NT2/D1 (cell line): ENCODE results near the gene SS18L1.

Experiments used
- DNase-seq: peaks from one replicate; pipeline ENCODE4 v3.0.0-alpha.2; 2011; ENCODE audit warnings: low read depth, low spot score
- H3K27me3 ChIP-seq: 2 replicates; pipeline ENCODE4 v1.6.0; 2011; ENCODE audit warnings: mild to moderate bottlenecking; ENCODE audit not compliant: insufficient read length, insufficient read depth
- H3K36me3 ChIP-seq: 2 replicates; pipeline ENCODE4 v1.6.1; 2011; ENCODE audit warnings: mild to moderate bottlenecking, low read length, mixed read lengths; ENCODE audit not compliant: insufficient read depth, insufficient read length
- H3K4me1 ChIP-seq: 2 replicates; pipeline ENCODE4 v1.5.1; 2011; ENCODE audit not compliant: insufficient read depth, insufficient read length
- H3K4me3 ChIP-seq: 2 replicates; pipeline ENCODE4 v1.5.1; 2011; ENCODE audit warnings: low read depth; ENCODE audit not compliant: insufficient read length
- H3K9ac ChIP-seq: 2 replicates; pipeline ENCODE4 v1.6.0; 2011; ENCODE audit warnings: low read depth; ENCODE audit not compliant: insufficient read length
- H3K9me3 ChIP-seq: 2 replicates; pipeline ENCODE4 v1.5.1; 2011; ENCODE audit warnings: mild to moderate bottlenecking, low read length; ENCODE audit not compliant: insufficient read depth
- SUZ12 ChIP-seq: IDR thresholded peaks from 2 replicates; pipeline ENCODE4 v1.6.1; 2011; ENCODE audit not compliant: insufficient read length, insufficient read depth; ENCODE audit errors: extremely low read depth
- YY1 ChIP-seq: IDR thresholded peaks from 2 replicates; pipeline ENCODE4 v1.6.1; 2011; ENCODE audit not compliant: insufficient read length, insufficient read depth
- ZNF274 ChIP-seq: IDR thresholded peaks from 2 replicates; pipeline ENCODE4 v1.6.1; 2011; ENCODE audit warnings: mild to moderate bottlenecking, low read depth, low read length

SS18L1 gene

GRCh38 chr20:62230276-62230675, 86.7 kb downstream of the SS18L1 start:
- TF ChIP-seq ZNF274: no peak
- no peak for TF ChIP-seq YY1
- TF ChIP-seq SUZ12: no peak

GRCh38 chr20:62230696-62231095, 87.1 kb downstream of the SS18L1 start:
- no peak for TF ChIP-seq YY1
- TF ChIP-seq ZNF274: no peak
- no peak for TF ChIP-seq SUZ12
- Histone ChIP-seq H3K27me3 (peaks cover 8% of the 10 kb centered on the region), H3K36me3 (no peaks in the 10 kb centered on the region), H3K4me1 (peaks cover 14% of the 10 kb centered on the region), H3K9ac (no peak overlapping the region), H3K4me3 (no peak overlapping the region), H3K9me3 (no peaks in the 10 kb centered on the region)
- no peak for DNase-seq

More at GRCh38 chr20:62230276-62230675, 86.7 kb downstream of the SS18L1 start:
- Histone ChIP-seq H3K36me3 (no peaks in the 10 kb centered on the region), H3K27me3 (peaks cover 8% of the 10 kb centered on the region), H3K9ac (no peak overlapping the region), H3K4me1 (peaks cover 14% of the 10 kb centered on the region), H3K9me3 (no peaks in the 10 kb centered on the region), H3K4me3 (no peak overlapping the region)
- no peak for DNase-seq

- H3K4me1 ChIP-seq: peaks cover 16% of the 10 kb centered on the region
- H3K9ac ChIP-seq: no peak overlapping the region
- no peak for DNase-seq
- no peaks in the 10 kb centered on the region for H3K36me3 ChIP-seq
- TF ChIP-seq SUZ12 (no peak), YY1 (no peak), ZNF274 (no peak)
- H3K4me3 ChIP-seq: no peak overlapping the region
- H3K9me3 ChIP-seq: no peaks in the 10 kb centered on the region
- peaks cover 7% of the 10 kb centered on the region for H3K27me3 ChIP-seq
Measured at GRCh38 chr20:62231292-62231691, 87.7 kb downstream of the SS18L1 start.
